ENCODE data around the gene SEC24B. TPM values are rescaled to one million over a fixed set of nuclear protein-coding genes. Genes with fewer than 3 reads are reported as not detected.

SEC24B gene
- total RNA-seq, 1 donor from 2014 or later = 41.9 TPM

- H3K27me3 Mint-ChIP-seq (ENCODE audit: low read depth, unreplicated experiment) = peaks cover 3% of the 10 kb centered on the region
- H3K4me1 Mint-ChIP-seq (ENCODE audit: low read depth, unreplicated experiment) = no peaks in the 10 kb centered on the region
- Histone ChIP-seq H2AFZ (ENCODE audit: low read depth, low read length) (no peak overlapping the region), H3K4me3 (ENCODE audit: insufficient read depth, low read depth, low read length) (no peak overlapping the region), H3K79me2 (ENCODE audit: insufficient read depth, low read length) (no peaks in the 10 kb centered on the region), H3K27ac (ENCODE audit: low read depth, low read length) (no peak overlapping the region), H3K4me2 (ENCODE audit: low read length) (no peak overlapping the region), H3K9me3 (ENCODE audit: insufficient read depth, low read depth, low read length) (no peaks in the 10 kb centered on the region), H4K20me1 (ENCODE audit: insufficient read depth, low read length) (no peaks in the 10 kb centered on the region), H3K9ac (ENCODE audit: low read length) (no peak overlapping the region), H3K4me1 (ENCODE audit: insufficient read depth, low read length) (no peaks in the 10 kb centered on the region), H3K27me3 (ENCODE audit: insufficient read depth, low read length) (no peaks in the 10 kb centered on the region), H3K36me3 (ENCODE audit: insufficient read depth, low read length) (no peaks in the 10 kb centered on the region)
- no peaks in the 10 kb centered on the region for H3K9me3 Mint-ChIP-seq (ENCODE audit: unreplicated experiment)
- no peak for DNase-seq (ENCODE audit: low read depth)
- TF ChIP-seq EZH2 (IDR thresholded peaks at IDR 0.05; ENCODE audit: insufficient read depth, low read length) (no peak), CTCF (IDR thresholded peaks at IDR 0.05; ENCODE audit: insufficient read depth, low read depth, low read length) (no peak)
- H3K27ac Mint-ChIP-seq (ENCODE audit: unreplicated experiment) = no peak overlapping the region
- FAIRE-seq = no peak
- H3K36me3 Mint-ChIP-seq (ENCODE audit: low read depth, unreplicated experiment) = no peaks in the 10 kb centered on the region
- no peak overlapping the region for H3K4me3 Mint-ChIP-seq (ENCODE audit: unreplicated experiment)
Observed at GRCh38 chr4:109389369-109390114, 44.1 kb upstream of the SEC24B start.

- Mint-ChIP-seq H3K4me1 (ENCODE audit: low read depth, unreplicated experiment) (no peaks in the 10 kb centered on the region), H3K36me3 (ENCODE audit: low read depth, unreplicated experiment) (no peaks in the 10 kb centered on the region), H3K27me3 (ENCODE audit: low read depth, unreplicated experiment) (peaks cover 1% of the 10 kb centered on the region), H3K4me3 (ENCODE audit: unreplicated experiment) (no peak overlapping the region), H3K27ac (ENCODE audit: unreplicated experiment) (no peak overlapping the region), H3K9me3 (ENCODE audit: unreplicated experiment) (no peaks in the 10 kb centered on the region)
- Histone ChIP-seq H3K4me1 (ENCODE audit: insufficient read depth, low read length) (no peaks in the 10 kb centered on the region), H3K27me3 (ENCODE audit: insufficient read depth, low read length) (no peaks in the 10 kb centered on the region), H3K36me3 (ENCODE audit: insufficient read depth, low read length) (no peaks in the 10 kb centered on the region), H3K4me3 (ENCODE audit: insufficient read depth, low read depth, low read length) (no peak overlapping the region), H3K9me3 (ENCODE audit: insufficient read depth, low read depth, low read length) (no peaks in the 10 kb centered on the region), H2AFZ (ENCODE audit: low read depth, low read length) (no peak overlapping the region), H3K9ac (ENCODE audit: low read length) (no peak overlapping the region), H3K79me2 (ENCODE audit: insufficient read depth, low read length) (no peaks in the 10 kb centered on the region), H3K4me2 (ENCODE audit: low read length) (no peak overlapping the region), H4K20me1 (ENCODE audit: insufficient read depth, low read length) (no peaks in the 10 kb centered on the region), H3K27ac (ENCODE audit: low read depth, low read length) (no peak overlapping the region)
- TF ChIP-seq CTCF (IDR thresholded peaks at IDR 0.05; ENCODE audit: insufficient read depth, low read depth, low read length) (no peak), EZH2 (IDR thresholded peaks at IDR 0.05; ENCODE audit: insufficient read depth, low read length) (no peak)
- FAIRE-seq (no peak), DNase-seq (ENCODE audit: low read depth) (no peak)
Observed at GRCh38 chr4:109390115-109390768, 43.4 kb upstream of the SEC24B start.

- Histone ChIP-seq H4K20me1 (ENCODE audit: insufficient read depth, low read length) (no peaks in the 10 kb centered on the region), H3K4me3 (ENCODE audit: insufficient read depth, low read depth, low read length) (no peak overlapping the region), H2AFZ (ENCODE audit: low read depth, low read length) (no peak overlapping the region), H3K9ac (ENCODE audit: low read length) (no peak overlapping the region), H3K4me2 (ENCODE audit: low read length) (no peak overlapping the region), H3K27ac (ENCODE audit: low read depth, low read length) (no peak overlapping the region), H3K36me3 (ENCODE audit: insufficient read depth, low read length) (no peaks in the 10 kb centered on the region), H3K79me2 (ENCODE audit: insufficient read depth, low read length) (no peaks in the 10 kb centered on the region), H3K27me3 (ENCODE audit: insufficient read depth, low read length) (no peaks in the 10 kb centered on the region), H3K9me3 (ENCODE audit: insufficient read depth, low read depth, low read length) (no peaks in the 10 kb centered on the region), H3K4me1 (ENCODE audit: insufficient read depth, low read length) (no peaks in the 10 kb centered on the region)
- no peak for FAIRE-seq
- Mint-ChIP-seq H3K9me3 (ENCODE audit: unreplicated experiment) (no peaks in the 10 kb centered on the region), H3K27ac (ENCODE audit: unreplicated experiment) (no peak overlapping the region), H3K36me3 (ENCODE audit: low read depth, unreplicated experiment) (no peaks in the 10 kb centered on the region), H3K27me3 (ENCODE audit: low read depth, unreplicated experiment) (no peaks in the 10 kb centered on the region), H3K4me1 (ENCODE audit: low read depth, unreplicated experiment) (no peaks in the 10 kb centered on the region), H3K4me3 (ENCODE audit: unreplicated experiment) (no peak overlapping the region)
- no peak for TF ChIP-seq CTCF (IDR thresholded peaks at IDR 0.05; ENCODE audit: insufficient read depth, low read depth, low read length)
- no peak for TF ChIP-seq EZH2 (IDR thresholded peaks at IDR 0.05; ENCODE audit: insufficient read depth, low read length)
- DNase-seq (ENCODE audit: low read depth) = no peak
Observed at GRCh38 chr4:109395694-109396093, 37.9 kb upstream of the SEC24B start.
